Activated gamma-delta T cell treated with Interleukin-2 at 50 U/mL for 16 hours (primary cell): ENCODE results near the gene PSME1.
"Not testable (repeated sequence)": the region's sequence is repeated elsewhere in the genome, so short reads cannot be mapped to it uniquely, and the experiment has no call there.

Experiments
- DNase-seq: peaks from one replicate; pipeline ENCODE4 v3.0.0-alpha.2; 2020

The PSME1 gene

DNA sequence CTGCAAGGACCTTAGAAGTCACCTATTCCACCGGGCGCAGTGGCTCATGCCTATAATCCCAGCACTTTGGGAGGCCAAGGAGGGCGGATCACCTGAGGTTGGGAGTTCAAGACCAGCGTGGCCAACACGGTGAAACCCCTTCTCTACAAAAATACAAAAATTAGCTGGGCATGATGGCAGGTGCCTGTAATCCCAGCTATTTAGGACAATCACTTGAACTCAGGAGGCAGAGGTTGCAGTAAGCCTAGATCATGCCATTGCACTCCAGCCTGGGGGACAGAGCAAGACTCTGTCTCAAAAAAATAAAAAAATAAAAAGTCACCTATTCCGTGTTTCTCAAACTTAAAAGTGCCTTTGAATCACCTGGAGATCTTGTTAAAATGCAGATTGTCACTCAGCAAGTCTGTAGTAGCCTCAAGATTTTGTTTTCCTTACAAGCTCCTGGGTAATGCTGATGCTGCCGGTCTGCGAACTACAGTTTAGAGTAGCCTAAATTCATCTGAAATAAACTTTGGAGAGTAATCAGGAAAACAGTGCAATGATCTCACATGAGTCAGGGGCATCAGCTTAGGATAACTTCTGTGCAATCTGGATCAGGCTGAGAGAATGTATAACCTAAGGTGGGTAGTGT is 30.3 kb upstream of the PSME1 start:
- not testable (repeated sequence) for DNase-seq

DNA sequence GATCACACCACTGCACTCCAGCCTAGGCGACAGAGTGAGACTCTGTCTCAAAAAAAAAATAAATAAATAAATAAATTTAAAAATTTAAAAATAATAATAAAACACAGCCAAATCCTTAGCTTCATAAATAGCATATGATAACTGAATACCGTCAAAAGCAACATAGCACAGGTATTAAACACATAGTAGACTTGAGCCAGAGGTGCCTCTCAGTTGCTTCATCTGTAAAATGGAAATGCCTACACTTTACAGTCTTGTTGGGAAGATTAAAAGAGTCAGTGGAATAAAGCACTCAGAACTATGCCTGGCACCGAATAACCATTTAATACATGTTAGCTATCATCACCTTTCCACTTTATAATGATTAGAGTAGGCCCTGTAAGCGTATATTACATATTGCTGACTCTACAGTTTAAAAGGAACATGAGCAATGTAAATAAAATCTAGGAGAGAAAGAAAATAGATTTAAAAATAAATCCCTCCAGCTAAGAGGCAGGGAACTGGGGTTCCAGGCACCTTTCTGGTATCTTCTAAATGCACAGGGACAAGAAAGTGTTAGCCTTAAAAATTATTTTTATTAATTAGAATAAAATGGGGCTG is 29.2 kb upstream of the PSME1 start:
- no peak for DNase-seq

DNA sequence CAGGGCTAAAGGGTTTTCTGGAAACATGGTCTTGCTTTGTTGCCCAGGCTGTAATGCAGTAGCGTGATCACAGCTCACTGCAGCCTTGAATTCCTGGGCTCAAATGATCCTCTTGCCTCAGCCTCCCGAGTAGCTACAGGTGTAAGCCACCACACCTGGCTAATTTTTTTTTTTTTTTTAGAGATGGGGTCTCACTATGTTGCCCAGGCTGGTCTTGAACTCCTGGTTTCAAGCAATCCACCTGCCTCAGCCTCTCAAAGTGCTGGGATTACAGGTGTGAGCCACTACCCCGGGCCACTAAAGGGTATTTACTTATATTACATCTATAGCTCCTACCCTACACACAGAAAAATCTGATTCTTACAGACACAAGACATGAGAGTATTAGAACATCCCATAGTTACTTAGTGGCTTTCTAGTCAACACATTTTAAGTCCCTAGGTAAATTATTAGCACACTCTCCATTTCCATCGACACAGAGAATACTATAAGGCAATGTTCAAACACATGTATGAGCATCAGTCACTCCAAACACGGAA is 27.6 kb upstream of the PSME1 start:
- no peak for DNase-seq

DNA sequence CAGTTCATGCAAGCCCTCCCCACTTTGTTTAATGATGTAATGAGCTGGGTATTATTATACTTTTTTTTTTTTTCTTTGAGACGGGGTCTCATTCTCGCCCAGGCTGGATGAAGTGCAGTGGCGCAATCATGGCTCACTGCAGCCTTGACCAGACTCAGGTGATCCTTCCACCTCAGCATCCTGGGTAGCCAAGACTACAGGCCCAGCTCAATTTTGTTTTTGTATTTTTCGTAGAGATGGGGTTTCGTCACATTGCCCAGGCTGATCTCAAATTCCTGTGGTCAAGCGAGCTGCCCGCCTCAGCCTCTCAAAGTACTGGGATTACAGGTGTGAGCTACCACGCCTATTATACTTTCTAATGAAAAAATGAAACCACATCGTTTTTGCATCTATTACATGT is 25.9 kb upstream of the PSME1 start:
- DNase-seq: no peak

DNA sequence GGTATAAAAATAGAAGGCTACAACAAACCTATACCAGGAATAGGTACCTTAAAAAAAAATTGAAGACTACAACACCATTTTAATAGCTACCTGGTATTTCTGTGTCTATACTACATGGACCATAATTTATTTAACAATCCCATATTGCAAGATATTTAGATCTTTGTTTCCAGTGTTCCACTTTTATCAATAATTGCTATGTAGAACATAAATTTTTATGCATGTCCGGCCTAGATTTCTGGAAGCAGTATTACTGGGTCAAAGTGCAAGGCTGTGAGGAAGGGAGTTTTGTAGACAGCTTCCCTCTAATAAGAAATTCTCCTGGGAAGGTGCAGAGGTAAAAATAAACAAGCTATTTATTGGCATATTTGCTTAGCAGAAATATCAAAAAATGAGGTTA is 25.5 kb upstream of the PSME1 start:
- DNase-seq: no peak

DNA sequence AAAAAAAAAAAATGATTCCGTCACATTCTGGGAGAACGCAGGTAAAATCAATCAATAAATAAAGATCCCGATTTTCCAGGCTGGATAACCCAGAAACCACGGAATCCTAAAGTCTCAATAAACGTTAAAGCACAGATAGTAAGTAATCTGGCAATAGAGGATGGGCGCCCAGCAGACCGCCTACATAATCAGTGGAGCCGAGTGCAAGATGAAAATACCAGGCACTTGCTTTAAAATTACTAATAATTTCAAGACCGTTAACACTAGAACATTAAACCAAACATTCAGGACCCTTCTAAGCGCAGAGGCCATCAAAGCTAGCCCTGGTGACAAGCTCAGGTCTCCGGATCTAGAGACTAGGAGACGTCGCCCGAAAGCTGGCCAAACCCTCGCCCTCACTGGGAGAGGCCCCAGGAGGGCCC is 22.6 kb upstream of the PSME1 start:
- DNase-seq: no peak

DNA sequence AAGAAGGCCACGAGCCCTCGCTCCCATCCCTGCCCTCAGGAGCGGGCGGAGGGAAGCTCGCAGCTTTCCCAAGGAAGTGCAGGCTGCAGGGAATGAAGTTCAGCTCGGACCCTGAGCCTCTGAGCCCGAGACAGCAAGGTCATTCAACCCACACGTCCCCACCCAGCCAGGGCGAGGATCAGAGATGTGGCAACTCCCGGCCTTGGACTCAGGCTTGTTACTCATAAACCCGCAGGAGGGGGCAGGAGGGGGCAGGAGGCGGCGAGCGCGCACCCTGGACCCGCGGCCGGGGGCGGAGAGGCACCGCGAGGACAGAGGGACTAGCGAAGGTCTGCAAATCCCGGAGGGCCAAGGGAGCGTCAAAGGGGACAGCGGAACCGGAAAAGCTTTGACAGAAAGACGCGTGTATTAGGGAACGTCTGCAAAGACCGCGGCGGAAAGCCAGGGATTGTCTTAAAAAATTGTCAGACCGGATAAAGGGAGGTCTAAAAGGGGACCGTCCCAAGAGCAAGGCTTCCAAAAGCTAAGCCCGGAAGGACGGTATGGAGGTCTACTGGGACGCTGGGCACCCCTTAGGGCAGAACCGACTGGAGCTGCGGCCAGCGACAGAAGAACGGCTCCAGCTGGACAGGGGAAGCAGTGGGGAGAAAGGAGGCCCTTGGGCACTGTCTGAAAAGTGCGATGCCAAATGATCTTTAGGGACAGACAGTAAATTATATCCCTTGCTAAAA is 22.0 kb upstream of the PSME1 start:
- DNase-seq: peak; percentile 74

DNA sequence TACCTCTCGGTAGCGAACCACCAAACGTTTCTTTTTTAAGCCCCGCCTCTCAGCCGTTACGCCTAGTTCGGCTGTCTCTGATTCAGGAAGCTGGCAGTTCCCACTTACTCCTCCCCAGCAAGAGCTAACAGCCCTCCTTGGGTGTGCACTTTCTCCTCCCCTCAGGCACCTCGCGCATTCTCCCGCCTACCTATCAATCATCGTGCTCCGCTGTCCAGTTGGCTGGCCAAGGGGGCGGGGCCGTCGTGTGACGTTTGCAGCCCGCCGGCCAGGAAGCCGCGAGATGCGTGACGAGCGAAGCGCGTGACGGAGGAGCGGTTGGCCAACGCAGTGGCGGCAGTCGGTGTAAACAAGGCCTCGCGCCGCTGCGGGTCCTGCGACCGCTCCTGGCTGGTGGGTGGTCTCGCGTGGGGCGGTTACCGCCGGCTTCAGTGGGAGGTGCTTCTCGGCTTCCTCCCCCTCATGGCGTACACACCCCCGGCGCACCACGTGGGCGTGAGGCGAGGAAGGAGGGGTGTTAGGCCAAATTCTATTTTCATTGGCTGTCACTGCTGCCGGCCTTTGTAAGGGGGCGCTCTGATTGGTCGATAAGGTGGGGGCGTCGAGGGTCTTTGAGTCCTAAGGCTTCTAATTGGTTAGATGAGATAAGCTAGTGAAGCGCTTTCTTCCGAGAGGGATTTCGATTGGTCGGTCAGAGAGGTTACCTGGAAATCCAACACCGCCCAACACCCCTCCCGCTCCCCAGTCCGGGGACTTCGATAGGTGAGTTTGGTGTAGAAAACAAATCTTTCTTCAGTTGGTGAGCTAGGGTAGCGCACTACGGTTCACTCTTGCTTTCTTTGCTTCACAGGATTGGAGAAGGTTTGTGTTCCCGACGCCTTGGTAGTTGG is 21.2 kb upstream of the PSME1 start, which contains the start of the genes DCAF11 and NRL:
TSS of gene DCAF11 (plus strand) at position 246 of the 890 bp plus-strand sequence. CDS start 818 bp downstream, outside the sequence.
TSS of gene NRL (minus strand) at position 418 of the 890 bp plus-strand sequence. CDS start 32,101 bp downstream, outside the sequence.
- DNase-seq: peak; percentile 98

DNA sequence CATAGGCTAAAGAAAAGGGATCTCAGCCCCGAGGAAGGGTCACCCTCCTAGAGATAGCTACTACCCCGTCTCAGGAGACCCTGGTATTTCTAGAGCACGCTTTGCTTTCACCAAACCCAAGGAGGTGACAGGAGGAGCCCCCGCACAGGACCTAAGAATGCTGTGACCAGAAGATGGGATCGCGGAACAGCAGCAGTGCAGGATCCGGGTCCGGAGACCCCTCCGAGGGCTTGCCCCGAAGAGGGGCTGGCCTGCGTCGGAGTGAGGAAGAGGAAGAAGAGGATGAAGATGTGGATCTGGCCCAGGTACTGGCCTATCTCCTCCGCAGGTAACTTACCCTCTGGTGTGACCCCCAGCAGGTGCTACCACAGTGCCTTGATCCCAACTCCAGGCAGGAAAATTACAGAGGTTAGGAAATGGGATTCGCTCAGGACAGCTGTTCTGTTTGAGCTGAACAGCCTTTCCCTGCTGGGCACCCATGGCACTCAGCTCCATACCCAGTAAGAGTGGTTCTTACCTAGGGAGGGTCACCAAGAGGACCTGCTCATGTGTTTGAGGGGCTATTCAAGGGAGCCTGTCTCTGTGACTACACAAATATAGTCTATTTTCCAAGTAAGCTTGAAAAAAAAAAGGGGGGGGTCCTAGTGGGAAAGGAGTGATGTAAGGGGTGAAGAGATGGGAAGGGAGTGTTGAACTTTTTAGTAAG is 20.4 kb upstream of the PSME1 start:
- DNase-seq: no peak

DNA sequence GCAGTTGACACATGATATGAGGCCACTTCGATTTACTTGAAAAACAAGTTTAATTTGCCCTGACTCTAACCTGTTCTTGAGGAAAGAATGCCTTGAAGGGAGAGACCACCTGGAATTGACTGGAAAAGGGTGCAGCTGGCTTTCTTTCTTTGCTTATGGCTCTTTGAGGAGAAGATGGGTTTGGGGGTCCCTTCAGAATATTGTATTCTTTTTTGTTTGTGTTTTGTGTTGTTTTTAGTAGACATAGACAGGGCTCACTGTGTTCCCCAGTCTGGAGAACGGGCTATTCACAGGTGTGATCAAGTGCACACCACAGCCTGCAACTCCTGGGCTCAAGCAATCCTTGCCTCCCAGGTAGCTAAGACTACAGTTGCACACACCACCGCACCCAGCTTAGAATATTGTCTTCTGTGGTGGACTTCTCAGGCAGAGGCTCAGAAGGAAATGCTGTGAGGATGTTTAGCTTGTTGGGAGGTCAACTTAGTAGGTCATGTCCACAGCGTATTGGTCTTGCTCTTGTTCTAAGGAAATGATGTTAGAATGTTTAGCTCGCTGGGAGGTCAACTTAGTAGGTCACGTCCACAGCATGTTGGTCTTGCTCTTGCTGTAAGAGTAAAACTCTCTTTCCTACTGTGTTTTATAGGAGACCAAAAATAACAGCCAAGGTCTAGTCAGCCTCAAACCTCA is 19.7 kb upstream of the PSME1 start:
- DNase-seq: no peak

DNA sequence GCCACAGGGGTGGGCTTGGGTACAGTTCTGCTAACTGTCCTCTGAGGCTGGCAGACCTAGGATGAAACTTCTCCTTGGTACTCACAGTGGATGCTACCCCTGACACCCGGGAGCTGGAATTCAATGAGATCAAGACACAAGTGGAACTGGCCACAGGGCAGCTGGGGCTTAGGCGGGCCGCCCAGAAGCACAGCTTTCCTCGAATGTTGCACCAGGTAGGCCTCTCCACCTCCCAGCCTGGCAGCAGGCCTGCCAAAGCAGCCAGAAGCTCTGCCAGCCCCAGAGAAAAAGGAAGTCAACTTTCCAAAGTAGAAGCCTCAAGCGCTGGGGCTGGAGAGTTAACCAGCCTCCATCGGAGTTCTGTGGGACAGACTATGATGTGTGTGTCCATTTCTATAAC is 18.8 kb upstream of the PSME1 start:
- no peak for DNase-seq

DNA sequence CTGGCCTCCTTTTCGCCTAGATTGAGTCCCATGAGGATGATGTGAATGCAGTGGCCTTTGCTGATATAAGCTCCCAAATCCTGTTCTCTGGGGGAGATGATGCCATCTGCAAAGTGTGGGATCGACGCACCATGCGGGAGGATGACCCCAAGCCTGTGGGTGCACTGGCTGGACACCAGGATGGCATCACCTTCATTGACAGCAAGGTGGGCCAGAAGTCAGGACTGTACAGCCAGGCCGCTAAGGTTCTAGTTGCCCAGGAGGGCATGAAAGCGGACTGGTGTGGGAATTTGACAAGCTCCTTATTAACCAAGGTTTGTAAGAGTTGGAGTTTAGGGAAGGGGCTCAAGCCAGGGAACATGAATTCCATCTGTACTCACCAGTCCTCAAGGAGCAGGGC is 16.3 kb upstream of the PSME1 start:
- DNase-seq: no peak

DNA sequence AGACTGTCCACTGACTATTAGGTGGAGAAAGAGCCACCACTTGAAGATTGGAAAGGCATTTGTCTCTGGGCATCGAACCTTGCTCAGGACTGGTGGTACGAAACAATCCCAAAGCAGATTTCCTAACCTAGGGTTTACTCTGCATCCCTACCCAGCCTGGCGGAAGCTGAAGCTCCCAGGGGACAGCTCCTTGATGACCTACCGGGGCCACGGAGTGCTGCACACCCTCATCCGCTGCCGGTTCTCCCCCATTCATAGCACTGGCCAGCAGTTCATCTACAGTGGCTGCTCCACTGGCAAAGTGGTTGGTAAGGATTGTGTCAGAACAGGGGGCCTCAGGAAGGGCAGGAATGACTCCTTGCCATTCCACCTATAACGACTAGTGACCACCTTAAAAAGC is 14.8 kb upstream of the PSME1 start:
- no peak for DNase-seq

DNA sequence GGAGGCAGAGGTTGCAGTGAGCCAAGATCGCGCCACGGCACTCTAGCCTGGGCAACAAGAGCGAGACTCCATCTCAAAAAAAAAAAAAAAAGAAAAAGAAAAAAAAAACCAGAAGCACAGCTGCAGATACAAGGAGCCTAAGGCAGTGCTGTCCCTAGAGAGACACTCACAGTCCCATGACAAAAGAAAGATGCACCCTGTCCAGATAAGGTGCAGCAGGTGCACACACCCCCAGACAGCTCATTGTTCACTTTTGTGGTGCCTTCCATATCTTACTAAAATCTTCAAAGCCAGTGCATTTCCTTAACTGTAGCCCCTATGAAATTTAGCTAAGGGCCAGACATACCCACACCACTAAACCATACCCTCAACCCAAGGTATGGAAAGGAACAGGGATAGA is 13.6 kb upstream of the PSME1 start:
- DNase-seq: no peak

DNA sequence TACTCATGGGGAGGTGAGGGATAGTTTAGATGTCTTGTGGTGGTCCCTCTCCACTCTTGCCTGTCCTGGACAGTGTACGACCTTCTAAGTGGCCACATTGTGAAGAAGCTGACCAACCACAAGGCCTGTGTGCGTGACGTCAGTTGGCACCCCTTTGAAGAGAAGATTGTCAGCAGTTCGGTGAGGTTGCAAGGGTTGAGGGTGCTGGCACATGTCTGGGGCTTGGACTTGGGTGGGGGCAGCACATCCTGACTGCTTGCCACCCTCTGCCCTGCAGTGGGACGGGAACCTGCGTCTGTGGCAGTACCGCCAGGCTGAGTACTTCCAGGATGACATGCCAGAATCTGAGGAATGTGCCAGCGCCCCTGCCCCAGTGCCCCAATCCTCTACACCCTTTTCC is 13.1 kb upstream of the PSME1 start:
- no peak for DNase-seq

DNA sequence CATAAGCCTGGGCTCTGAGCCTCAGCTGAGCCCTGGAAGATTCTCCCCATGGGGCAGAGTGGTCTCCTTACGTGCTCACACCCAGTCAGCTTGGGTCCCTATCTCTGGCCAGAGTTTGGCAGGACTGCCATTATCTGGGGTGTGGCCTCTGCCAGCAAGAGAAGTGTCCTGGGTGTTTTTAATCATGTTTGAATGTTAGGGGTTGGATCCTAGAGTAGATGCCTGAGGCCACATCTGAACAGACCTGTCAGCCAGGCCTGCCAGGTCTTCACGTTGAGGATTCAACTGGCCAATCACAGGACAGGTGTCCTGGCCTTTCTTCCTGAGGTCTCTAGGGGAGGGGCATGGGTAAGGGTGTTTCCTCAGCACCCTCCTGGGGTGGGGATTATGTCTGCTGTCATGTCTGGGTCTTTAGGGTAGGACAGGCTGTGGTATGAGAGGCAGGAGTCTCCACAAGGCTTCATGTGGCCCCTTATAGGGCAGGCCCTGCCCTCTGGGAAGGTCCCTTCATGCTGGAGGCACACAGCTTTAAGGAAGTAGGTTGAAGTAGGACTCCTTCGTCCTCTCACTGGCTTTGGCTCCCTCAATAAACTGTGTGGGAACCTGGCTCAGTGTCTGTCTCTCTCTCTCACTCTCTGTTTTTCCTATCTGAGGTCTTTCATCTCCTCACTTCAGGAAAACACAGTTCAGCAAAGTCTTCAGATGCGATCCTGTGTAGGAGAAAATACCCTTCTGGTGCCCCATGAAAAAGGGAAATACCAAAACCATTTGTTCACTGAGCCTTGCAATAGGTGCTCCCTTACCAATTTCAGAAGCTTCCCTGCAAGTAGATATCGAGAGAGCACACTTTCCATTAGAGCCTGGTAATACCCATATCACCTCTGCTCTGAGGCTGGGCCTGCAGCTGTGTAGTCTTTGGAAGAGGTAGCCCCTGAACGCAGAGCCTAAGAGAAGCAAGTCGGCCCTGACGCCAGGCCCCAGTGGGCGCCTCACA is 12.3 kb upstream of the PSME1 start:
- no peak for DNase-seq

DNA sequence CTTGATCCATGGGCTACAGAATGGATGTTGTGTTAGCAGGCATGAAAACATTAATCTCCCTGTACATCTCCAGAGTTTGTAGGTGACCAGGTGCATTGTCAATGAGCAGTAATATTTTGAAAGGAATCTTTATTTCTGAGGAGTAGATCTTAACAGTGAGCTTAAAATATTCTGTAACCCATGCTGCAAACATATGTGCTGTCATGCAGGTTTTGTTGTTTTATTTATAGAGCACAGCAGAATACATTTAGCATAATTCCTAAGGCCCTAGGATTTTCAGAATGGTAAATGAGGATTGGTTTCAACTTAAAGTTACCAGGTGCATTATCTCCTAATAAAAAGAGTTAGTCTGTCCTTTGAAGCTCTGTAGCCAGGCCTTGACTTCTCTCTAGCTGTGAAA is 9.1 kb upstream of the PSME1 start:
- no peak for DNase-seq

DNA sequence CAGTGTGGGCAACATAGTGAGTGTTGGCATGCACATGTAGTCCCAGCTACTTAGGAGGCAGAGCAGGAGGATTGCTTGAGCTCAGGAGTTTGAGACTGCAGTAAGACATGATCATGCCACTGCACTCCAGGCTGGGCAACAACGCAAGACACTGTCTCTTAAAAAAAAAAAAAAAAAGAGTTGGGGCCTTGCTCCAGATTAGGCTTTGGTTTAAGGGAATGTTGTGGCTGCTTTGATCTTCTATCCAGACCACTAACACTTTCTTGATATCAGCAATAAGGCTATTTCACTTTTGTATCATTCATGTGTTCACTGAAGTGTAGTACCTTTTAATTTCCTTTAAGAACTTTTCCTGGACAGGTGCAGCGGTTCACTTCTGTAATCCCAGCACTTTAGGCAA is 8.3 kb upstream of the PSME1 start:
- DNase-seq: no peak

DNA sequence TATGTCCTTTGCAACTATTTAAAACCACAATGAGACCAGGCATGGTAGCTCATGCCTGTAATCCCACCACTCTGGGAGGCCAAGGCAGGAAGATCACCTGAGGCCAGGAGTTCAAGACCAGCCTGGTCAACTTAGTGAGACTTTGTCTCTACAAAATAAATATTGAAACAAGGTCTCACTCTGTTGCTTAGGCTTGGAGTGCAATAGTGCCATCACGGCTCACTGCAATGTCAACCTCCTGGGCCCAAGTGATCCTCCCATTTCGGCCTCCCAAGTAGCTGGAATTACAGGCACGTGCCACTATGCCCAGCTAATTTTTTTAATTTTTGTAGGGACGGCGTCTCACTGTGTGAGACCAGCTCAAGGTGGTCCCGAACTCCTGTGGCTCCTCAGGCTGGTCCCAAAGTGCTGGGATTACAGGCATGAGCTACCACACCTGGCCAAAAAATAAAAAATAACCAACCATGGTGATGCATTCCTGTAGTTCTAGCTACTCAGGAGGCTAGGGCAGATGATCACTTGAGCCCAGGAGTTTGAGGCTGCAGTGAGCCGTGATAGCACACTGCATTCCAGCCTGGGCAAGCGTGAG is 6.5 kb upstream of the PSME1 start:
- no peak for DNase-seq

DNA sequence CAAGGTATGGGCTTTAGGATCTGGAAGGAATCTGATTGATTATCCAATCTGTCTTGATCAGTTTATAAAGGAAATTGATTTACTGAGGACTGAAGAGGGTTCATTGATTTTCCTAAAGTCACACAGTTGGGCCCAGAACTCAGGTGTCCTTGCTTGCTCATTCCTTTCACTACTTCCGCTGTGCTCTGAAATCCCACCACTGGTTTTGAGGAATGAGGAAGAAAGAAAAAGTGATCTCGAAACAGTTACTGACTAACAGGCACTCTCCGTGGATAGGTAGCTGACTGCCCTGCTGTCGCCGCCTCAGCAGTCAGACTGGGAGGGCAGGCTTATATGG is 5.6 kb upstream of the PSME1 start, which contains the start of gene FITM1:
TSS of gene FITM1 (plus strand) at position 280 of the 337 bp plus-strand sequence. CDS start 905 bp downstream, outside the sequence.
- DNase-seq: no peak
